ENCODE data around the gene FANCD2OS.

DNA sequence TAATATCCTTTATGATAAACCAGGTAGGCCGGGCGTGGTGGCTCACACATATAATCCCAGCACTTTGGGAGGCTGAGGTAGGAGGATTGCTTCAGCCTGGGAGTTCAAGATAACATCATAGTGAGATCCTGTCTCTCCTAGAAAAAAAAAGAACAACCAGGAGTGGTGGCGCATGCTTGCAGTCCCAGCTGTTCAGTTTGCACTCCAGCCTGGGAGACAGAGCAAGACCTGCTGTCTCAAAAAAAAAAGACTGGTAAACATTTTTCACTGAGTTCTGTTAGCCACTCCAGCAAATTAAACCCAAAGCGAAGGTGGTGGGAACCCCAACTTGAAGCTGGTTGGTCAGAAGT is 47.0 kb upstream of the FANCD2OS start:
- no peak for TF ChIP-seq BHLHE40 (IDR thresholded peaks at IDR 0.05; ENCODE audit: borderline replicate concordance)
- no peak for TF ChIP-seq SP1 (IDR thresholded peaks at IDR 0.05)
- TF ChIP-seq ELF4 (IDR thresholded peaks at IDR 0.05) = no peak
- no peak for TF ChIP-seq ARNT (IDR thresholded peaks at IDR 0.05)
- no peak for TF ChIP-seq NFRKB (IDR thresholded peaks at IDR 0.05)

Data from HEK293T (cell line).